Keratinocyte (primary cell): ENCODE results near the gene TSC1.

ENCODE experiments used
- EZH2 ChIP-seq: IDR thresholded peaks from one replicate; pipeline ENCODE4 v1.6.1; 2012; ENCODE audit warnings: inconsistent platforms, mild to moderate bottlenecking, low read length, moderate library complexity
- TF ChIP-seq, protein P1 (sequence below), 3 experiments: IDR thresholded peaks in 1 of 3; conservative IDR thresholded peaks in 1 of 3; optimal IDR thresholded peaks in 1 of 3; 2 replicates in 2 of 3; 3 replicates in 1 of 3; pipeline versions ENCODE3 to v1.5.1; 2011; ENCODE audit warnings: low read length in 3 of 3, mild to moderate bottlenecking in 3 of 3, moderate library complexity in 2 of 3, control low read depth in 1 of 3, inconsistent platforms in 1 of 3; ENCODE audit not compliant: insufficient read depth in 2 of 3; ENCODE audit errors: extremely low read depth in 1 of 3

DNA sequence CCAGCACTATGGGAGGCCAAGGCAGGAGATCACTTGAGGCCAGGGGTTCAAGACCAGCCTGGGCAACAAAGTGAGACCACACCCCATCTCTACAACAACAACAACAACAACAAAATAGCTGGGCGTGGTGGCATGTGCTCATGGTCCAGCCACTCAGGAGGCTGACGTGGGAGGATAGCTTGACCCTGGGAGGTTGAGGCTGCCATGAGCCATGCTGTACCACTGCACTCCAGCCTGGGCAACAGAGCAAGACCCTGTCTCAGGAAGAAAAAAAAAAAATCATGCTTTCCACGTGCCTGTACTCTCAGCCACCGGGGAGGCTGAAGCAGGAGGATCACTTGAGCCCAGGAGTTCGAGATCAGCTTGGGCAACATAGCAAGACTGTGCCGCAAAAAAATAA is 29.5 kb downstream of the TSC1 start:
- TF ChIP-seq, protein P1, sequence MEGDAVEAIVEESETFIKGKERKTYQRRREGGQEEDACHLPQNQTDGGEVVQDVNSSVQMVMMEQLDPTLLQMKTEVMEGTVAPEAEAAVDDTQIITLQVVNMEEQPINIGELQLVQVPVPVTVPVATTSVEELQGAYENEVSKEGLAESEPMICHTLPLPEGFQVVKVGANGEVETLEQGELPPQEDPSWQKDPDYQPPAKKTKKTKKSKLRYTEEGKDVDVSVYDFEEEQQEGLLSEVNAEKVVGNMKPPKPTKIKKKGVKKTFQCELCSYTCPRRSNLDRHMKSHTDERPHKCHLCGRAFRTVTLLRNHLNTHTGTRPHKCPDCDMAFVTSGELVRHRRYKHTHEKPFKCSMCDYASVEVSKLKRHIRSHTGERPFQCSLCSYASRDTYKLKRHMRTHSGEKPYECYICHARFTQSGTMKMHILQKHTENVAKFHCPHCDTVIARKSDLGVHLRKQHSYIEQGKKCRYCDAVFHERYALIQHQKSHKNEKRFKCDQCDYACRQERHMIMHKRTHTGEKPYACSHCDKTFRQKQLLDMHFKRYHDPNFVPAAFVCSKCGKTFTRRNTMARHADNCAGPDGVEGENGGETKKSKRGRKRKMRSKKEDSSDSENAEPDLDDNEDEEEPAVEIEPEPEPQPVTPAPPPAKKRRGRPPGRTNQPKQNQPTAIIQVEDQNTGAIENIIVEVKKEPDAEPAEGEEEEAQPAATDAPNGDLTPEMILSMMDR (optimal IDR thresholded peaks at IDR 0.05 in 1 of 3, IDR thresholded peaks at IDR 0.05 in 1 of 3, conservative IDR thresholded peaks at IDR 0.05 in 1 of 3; ENCODE audit: extremely low read depth in 1 of 3, insufficient read depth in 2 of 3, low read length in 3 of 3) = no peak
- TF ChIP-seq EZH2 = no peak
